ENCODE results near the gene RO60. TPM values are rescaled to one million over a fixed set of nuclear protein-coding genes. Genes with fewer than 3 reads are reported as not detected.

Gene RO60
- total and polyA plus RNA-seq, 2 of the 13 experiments (the other 11 are each of a cell fraction or from before 2014, with no cell fraction given) = 20.3 to 53.7 TPM

DNA sequence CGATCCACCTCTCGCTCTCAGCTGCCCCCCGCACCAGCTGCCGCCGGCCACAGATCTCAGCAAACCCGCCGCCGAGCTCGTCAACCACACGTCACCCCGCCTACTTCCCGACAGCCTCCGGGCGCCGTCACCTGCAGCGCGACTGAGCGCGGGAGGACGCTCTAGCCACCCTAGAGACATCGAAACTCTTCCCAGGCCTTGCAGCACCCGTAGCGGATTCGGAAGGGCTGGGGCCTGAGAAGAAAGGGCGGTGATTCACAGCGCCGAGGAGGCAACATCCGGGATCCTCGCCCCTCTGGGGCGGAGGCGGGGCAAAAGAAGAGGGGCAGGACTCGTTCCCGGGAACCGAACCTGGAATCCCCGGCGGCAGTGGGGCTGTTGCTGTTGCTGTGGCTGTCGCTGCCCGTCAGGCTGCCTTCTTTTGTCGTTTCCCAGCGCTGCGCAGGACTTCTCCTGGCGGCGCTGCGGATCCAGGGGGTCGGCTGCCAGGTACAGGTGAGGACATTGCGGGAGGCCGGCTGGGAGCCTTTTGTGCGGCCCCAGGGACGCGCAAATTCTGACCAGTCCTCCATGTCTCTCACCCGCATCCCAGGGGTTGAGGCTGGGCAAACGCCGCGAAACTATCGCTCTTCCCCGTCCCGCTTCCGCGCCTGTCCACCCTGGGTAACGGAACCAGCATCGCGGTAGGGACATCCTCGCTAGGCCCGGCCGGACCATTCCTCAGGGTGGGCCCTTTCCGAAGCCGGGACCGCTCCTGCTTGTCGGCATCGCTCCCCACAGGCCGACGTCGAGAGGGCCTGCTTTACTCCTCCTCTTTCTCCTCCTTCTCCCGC, at the start of gene RO60, which contains the start of gene UCHL5 (continued):
- peak; percentile 92; the same call in 1 of the 2 replicates for TF ChIP-seq ZNF589 (CRISPR knock-in tag; conservative IDR thresholded peaks at IDR 0.05)
- TF ChIP-seq GZF1 (CRISPR knock-in tag; IDR thresholded peaks at IDR 0.05) = peak; percentile 58; the same call in 1 of the 2 replicates
- TF ChIP-seq CBX2 (IDR thresholded peaks at IDR 0.05; ENCODE audit: low read depth, low read length) = no peak
- no peak for TF ChIP-seq CBX2 (CRISPR knock-in tag; IDR thresholded peaks at IDR 0.05; ENCODE audit: low read depth)
- TF ChIP-seq, protein P1, sequence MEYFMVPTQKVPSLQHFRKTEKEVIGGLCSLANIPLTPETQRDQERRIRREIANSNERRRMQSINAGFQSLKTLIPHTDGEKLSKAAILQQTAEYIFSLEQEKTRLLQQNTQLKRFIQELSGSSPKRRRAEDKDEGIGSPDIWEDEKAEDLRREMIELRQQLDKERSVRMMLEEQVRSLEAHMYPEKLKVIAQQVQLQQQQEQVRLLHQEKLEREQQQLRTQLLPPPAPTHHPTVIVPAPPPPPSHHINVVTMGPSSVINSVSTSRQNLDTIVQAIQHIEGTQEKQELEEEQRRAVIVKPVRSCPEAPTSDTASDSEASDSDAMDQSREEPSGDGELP (IDR thresholded peaks at IDR 0.05; ENCODE audit: borderline replicate concordance, low read depth) = peak; percentile 95
- TF ChIP-seq, protein P2, sequence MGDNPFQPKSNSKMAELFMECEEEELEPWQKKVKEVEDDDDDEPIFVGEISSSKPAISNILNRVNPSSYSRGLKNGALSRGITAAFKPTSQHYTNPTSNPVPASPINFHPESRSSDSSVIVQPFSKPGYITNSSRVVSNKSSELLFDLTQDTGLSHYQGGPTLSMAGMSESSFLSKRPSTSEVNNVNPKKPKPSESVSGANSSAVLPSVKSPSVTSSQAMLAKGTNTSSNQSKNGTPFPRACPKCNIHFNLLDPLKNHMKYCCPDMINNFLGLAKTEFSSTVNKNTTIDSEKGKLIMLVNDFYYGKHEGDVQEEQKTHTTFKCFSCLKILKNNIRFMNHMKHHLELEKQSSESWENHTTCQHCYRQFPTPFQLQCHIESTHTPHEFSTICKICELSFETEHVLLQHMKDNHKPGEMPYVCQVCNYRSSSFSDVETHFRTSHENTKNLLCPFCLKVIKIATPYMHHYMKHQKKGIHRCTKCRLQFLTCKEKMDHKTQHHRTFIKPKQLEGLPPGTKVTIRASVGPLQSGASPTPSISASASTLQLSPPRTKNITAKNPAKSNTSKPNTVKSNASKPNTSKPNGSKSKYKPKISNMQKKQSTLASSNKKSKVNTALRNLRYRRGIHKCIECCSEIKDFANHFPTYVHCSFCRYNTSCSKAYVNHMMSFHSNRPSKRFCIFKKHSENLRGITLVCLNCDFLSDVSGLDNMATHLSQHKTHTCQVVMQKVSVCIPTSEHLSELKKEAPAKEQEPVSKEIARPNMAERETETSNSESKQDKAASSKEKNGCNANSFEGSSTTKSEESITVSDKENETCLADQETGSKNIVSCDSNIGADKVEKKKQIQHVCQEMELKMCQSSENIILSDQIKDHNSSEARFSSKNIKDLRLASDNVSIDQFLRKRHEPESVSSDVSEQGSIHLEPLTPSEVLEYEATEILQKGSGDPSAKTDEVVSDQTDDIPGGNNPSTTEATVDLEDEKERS (CRISPR knock-in tag; IDR thresholded peaks at IDR 0.05) = no peak
- 0 out of 2 replicates have a peak, but pooled peaks have one; percentile 15 for TF ChIP-seq ZNF251 (CRISPR knock-in tag; IDR thresholded peaks at IDR 0.05)
- TF ChIP-seq U2AF2 (IDR thresholded peaks at IDR 0.05; ENCODE audit: low read depth, low read length) = peak; percentile 77; the same call in 1 of the 2 replicates
- peak; percentile 93 for TF ChIP-seq FOSL2 (CRISPR knock-in tag; IDR thresholded peaks at IDR 0.05)
- TF ChIP-seq PHF21A (CRISPR knock-in tag; IDR thresholded peaks at IDR 0.05) = peak; percentile 96
- no peak; the same call in 1 of the 2 replicates for TF ChIP-seq ZFP82 (CRISPR knock-in tag; IDR thresholded peaks at IDR 0.05; ENCODE audit: borderline replicate concordance)
- TF ChIP-seq, protein P3, sequence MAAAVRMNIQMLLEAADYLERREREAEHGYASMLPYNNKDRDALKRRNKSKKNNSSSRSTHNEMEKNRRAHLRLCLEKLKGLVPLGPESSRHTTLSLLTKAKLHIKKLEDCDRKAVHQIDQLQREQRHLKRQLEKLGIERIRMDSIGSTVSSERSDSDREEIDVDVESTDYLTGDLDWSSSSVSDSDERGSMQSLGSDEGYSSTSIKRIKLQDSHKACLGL (CRISPR knock-in tag; IDR thresholded peaks at IDR 0.05) = no peak
- TF ChIP-seq, protein P4, sequence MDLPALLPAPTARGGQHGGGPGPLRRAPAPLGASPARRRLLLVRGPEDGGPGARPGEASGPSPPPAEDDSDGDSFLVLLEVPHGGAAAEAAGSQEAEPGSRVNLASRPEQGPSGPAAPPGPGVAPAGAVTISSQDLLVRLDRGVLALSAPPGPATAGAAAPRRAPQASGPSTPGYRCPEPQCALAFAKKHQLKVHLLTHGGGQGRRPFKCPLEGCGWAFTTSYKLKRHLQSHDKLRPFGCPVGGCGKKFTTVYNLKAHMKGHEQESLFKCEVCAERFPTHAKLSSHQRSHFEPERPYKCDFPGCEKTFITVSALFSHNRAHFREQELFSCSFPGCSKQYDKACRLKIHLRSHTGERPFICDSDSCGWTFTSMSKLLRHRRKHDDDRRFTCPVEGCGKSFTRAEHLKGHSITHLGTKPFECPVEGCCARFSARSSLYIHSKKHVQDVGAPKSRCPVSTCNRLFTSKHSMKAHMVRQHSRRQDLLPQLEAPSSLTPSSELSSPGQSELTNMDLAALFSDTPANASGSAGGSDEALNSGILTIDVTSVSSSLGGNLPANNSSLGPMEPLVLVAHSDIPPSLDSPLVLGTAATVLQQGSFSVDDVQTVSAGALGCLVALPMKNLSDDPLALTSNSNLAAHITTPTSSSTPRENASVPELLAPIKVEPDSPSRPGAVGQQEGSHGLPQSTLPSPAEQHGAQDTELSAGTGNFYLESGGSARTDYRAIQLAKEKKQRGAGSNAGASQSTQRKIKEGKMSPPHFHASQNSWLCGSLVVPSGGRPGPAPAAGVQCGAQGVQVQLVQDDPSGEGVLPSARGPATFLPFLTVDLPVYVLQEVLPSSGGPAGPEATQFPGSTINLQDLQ (CRISPR knock-in tag; IDR thresholded peaks at IDR 0.05) = peak; percentile 81; the same call in 1 of the 2 replicates
- TF ChIP-seq SOX5 (CRISPR knock-in tag; IDR thresholded peaks at IDR 0.05; ENCODE audit: borderline replicate concordance) = peak; percentile 86

Measured in HepG2 (cell line).